Myocyte (in vitro differentiated cells): ENCODE results near the gene BCL2L12. TPM values are rescaled to one million over a fixed set of nuclear protein-coding genes. Genes with fewer than 3 reads are reported as not detected.
"Not testable (repeated sequence)": the region's sequence is repeated elsewhere in the genome, so short reads cannot be mapped to it uniquely, and the experiment has no call there.

Source experiments
- DNase-seq: peaks from one replicate; pipeline ENCODE4 v3.0.0-alpha.2; 2012; ENCODE audit warnings: low read depth
- microRNA-seq: library from miRNA; unstranded; fragments of <30 nt; microRNA quantifications from one replicate; pipeline ENCODE4, GENCODE V29; 2016
- total RNA-seq: library from RNA; depleted of rRNA; stranded (reverse); fragments of >200 nt; gene quantifications from 2 replicates; pipeline ENCODE4 v1.2.3, GENCODE V29; 2014

The BCL2L12 gene
- total RNA-seq, 1 donor from 2014 or later, result 11.8 TPM

DNA sequence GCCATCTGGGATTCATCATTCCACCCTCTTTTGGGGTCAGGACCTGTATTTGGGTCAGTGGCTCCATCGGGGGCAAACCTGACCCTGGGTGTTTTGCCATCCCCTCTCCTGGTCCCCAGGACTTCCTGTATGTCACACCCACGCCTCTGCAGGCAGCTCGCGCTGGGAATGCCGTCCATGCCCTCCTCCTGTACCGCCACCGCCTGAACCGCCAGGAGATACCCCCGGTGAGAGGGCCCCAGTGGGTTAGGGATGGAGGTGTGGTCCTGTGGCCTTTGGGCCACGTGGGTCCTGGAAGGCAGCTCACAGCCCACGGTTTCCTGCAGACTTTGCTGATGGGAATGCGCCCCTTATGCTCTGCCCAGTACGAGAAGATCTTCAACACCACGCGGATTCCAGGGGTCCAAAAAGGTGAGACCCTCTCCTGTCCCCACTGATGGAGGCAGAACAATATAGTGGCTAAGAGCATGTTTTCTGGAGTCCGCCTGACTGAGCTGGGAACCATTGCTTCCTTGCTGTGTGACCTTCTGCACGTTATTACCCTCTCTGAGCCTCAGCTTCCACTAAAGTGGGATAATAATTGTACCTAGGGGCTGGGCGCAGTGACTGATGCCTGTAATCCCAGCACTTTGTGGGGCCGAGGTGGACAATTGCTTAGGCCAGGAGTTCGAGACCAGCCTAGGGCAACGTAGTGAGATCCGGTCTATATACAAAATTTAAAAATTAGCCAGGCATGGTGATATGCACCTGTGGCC is 39.3 kb downstream of the BCL2L12 start:
- DNase-seq, result no peak

DNA sequence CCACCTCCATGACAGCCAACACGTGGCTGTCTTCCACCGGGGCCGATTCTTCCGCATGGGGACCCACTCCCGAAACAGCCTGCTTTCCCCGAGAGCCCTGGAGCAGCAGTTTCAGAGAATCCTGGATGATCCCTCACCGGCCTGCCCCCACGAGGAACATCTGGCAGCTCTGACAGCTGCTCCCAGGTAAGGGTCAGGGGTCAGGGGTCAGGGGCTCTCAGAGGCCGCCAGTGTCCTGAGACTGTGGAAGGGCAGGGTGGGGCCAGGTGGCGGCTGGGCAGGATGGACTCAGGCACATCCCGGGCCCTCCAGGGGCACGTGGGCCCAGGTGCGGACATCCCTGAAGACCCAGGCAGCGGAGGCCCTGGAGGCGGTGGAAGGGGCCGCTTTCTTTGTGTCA is 40.2 kb downstream of the BCL2L12 start:
- DNase-seq, result no peak

DNA sequence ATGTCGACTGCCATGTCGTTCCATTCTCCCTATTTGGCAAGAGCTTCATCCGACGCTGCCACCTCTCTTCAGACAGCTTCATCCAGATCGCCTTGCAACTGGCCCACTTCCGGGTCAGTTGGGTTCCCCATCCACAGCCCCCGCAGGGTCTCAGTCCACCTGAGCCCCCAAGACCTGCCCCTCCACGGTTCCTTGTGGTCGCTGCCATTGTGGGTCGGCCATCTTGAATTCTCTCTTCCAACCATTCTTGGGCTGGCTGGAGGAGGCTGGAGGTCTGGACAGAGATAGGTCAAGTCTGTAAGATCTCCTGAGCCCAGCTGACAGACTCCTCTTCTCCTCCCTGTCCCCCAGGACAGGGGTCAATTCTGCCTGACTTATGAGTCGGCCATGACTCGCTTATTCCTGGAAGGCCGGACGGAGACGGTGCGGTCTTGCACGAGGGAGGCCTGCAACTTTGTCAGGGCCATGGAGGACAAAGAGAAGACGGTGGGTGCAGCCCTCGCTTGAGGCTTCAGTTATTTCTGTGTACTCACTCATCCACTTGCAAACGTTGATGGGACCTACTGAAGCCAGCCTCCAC is 44.7 kb downstream of the BCL2L12 start:
- DNase-seq, result no peak

DNA sequence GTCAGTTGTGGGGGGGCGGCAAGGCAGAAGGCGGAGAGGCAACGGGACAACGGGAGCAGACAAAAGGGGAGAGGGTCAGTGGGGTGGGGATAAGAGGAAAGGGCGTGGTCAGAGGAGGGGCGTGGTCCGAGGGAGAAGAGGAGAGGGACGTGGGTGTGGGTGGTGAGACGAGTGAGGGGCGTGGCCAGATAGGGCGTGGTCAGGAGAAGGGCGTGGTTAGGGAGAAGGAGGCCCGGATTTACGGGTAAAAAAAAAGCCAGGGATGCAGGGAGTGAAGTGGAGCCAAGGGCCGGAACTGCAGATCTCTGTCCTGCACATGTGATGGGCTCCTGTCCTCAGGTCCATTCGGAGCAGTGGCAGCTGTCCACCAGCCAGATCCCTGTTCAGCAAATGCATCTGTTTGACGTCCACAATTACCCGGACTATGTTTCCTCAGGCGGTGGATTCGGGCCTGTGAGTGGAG is 46.7 kb downstream of the BCL2L12 start:
- DNase-seq, result no peak

DNA sequence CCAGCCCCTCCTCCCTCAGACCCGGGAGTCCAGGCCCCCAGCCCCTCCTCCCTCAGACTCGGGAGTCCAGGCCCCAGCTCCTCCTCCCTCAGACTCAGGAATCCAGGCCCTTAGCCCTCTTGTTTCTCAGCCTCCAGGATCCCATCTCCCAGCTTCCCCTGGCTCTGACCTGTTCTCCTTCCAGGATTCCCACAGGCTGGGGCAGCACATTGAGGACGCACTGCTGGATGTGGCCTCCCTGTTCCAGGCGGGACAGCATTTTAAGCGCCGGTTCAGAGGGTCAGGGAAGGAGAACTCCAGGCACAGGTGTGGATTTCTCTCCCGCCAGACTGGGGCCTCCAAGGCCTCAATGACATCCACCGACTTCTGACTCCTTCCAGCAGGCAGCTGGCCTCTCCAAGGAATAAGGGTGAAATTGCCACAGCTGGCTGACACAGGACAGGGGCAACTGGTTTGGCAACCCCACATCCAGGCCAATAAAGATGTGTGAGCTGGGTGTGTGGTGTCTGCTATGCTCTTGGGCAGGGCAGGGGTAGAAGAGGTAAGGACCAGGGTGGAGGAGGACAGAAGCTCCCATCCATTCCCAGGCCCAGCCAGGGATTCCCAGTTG is 47.6 kb downstream of the BCL2L12 start:
- no peak for DNase-seq

DNA sequence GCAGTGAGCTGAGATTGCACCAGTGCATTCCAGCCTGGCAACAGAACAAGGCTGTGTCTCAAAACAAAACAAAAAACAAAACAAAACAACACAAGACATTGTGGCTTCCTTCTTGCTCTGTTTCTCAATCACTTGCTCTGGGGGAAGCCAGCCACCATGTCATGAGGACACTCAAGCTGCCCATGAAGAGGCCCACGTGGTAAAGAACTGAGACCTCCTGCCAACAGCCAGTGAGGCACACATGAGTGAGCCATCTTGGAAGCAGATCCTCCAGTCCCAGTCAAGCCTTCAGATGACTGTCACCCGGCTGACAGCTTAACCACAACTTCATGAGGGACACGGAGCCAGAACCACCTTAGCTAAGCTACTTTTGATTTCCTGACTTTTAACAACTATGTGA is 50.4 kb downstream of the BCL2L12 start:
- DNase-seq, result no peak

DNA sequence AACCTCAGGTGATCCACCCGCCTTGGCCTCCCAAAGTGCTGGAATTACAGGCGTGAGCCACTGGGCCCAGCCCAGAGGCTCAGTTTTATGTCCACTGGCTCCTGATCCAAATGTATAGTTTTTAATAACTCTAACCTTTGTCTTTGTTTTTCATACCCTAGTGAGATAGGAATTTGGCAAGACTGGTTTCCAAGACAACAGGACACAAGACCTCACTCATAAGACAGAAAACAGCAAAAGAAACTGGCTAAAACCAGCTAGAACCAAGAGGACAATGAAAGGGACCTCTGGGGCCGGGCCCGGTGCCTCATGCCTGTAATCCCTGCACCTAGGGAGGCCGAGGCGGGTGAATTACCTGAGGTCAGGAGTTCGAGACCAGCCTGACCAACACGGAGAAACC is 52.8 kb downstream of the BCL2L12 start:
- DNase-seq, result no peak

DNA sequence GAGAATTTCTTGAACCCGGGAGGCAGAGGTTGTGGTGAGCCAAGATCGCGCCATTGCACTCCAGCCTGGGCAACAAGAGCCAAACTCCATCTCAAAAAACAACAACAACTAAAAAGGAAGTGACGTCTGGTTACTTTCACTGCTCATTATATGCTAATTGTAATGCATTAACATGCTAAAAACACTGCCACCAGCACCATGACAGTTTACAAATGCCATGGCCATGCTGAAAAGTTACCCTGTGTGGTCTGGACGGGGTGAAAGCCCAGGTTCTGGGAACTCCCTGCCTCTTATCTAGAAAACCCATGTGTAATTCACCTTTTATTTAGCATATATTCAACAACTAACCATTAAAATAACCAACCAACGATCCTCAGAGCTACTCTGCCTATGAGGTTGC is 53.3 kb downstream of the BCL2L12 start:
- no peak for DNase-seq

DNA sequence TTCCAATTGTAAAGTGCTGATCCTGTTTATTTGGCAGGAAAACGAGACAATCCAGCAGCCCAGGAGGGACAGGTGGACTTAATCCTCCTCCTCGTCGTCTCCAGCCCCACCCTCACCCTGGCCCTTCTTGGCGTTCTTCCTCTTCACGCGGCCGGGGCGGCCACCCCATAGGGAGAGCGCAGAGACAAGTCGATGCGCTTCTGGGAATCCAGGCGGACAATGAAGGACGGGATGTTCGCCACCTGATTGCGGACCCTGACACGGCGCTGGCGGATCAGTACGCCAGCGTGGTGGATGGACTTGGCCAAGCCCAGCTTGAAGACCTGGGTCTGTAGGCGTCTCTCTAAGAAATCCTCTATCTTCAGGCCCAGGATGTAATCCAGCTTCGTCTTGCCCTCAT is 53.7 kb downstream of the BCL2L12 start:
- not testable (repeated sequence) for DNase-seq

Small RNAs within 50 kb of the gene (microRNA-seq; reads per million reads assigned to microRNA genes)
- not detected for gene MIR5088

Other genes starting within 250 kb of the BCL2L12 start
- not detected in 2 replicates for gene PTH2, start 242.5 kb upstream of the BCL2L12 start, total RNA-seq
- gene GFY, start 240.5 kb upstream of the BCL2L12 start, total RNA-seq, result not detected in 2 replicates
- gene SLC17A7, start 224.4 kb upstream of the BCL2L12 start, total RNA-seq, result 0.05 and 0.31 TPM in 2 replicates
- 53.7 and 59.3 TPM in 2 replicates for gene PIH1D1, start 214.1 kb upstream of the BCL2L12 start, total RNA-seq
- gene ALDH16A1, start 212.7 kb upstream of the BCL2L12 start, total RNA-seq, result 14.4 and 17.3 TPM in 2 replicates
- gene FLT3LG, start 191.7 kb upstream of the BCL2L12 start, total RNA-seq, result 2.6 and 3.4 TPM in 2 replicates
- 1,470 and 1,688 TPM in 2 replicates for gene RPL13A, start 178.3 kb upstream of the BCL2L12 start, total RNA-seq
- gene RPS11, start 169.5 kb upstream of the BCL2L12 start, total RNA-seq, result 1,718 and 2,274 TPM in 2 replicates
- 111 and 122 TPM in 2 replicates for gene FCGRT, start 153.3 kb upstream of the BCL2L12 start, total RNA-seq
- gene RCN3, start 137.9 kb upstream of the BCL2L12 start, total RNA-seq, result 102 and 136 TPM in 2 replicates
- gene NOSIP, start 85.4 kb upstream of the BCL2L12 start, total RNA-seq, result 51.3 and 68.7 TPM in 2 replicates
- 0.16 TPM in 1 of 2 replicates, not detected in the other for gene PRRG2, start 84.6 kb upstream of the BCL2L12 start, total RNA-seq
- 3.2 and 4.4 TPM in 2 replicates for gene PRR12, start 74.8 kb upstream of the BCL2L12 start, total RNA-seq
- gene RRAS, start 25.8 kb upstream of the BCL2L12 start, total RNA-seq, result 29.8 and 42.1 TPM in 2 replicates
- gene SCAF1, start 23.7 kb upstream of the BCL2L12 start, total RNA-seq, result 26.9 and 33.8 TPM in 2 replicates
- 34.7 and 35.8 TPM in 2 replicates for gene IRF3, start 76 bp upstream of the BCL2L12 start, total RNA-seq
- gene PRMT1, start 11.3 kb downstream of the BCL2L12 start, total RNA-seq, result 528 and 584 TPM in 2 replicates
- 0.99 and 1.3 TPM in 2 replicates for gene ADM5, start 23.7 kb downstream of the BCL2L12 start, total RNA-seq
- gene CPT1C, start 25.2 kb downstream of the BCL2L12 start, total RNA-seq, result 1.4 and 1.7 TPM in 2 replicates
- gene TSKS, start 97.4 kb downstream of the BCL2L12 start, total RNA-seq, result not detected in 2 replicates
- gene AP2A1, start 101.1 kb downstream of the BCL2L12 start, total RNA-seq, result 83.2 and 102 TPM in 2 replicates
- 22.6 and 26.7 TPM in 2 replicates for gene FUZ, start 147.4 kb downstream of the BCL2L12 start, total RNA-seq
- gene MED25, start 152.4 kb downstream of the BCL2L12 start, total RNA-seq, result 22.7 and 40.1 TPM in 2 replicates
- gene PTOV1, start 185.2 kb downstream of the BCL2L12 start, total RNA-seq, result 161 and 176 TPM in 2 replicates
- 31.1 and 38.2 TPM in 2 replicates for gene PNKP, start 201.6 kb downstream of the BCL2L12 start, total RNA-seq
- 25.0 and 25.5 TPM in 2 replicates for gene AKT1S1, start 211.4 kb downstream of the BCL2L12 start, total RNA-seq
- gene TBC1D17, start 211.8 kb downstream of the BCL2L12 start, total RNA-seq, result 17.7 and 19.9 TPM in 2 replicates
- 0.35 and 0.83 TPM in 2 replicates for gene IL4I1, start 231.0 kb downstream of the BCL2L12 start, total RNA-seq